GM18499 (cell line): ENCODE results near the gene ZFR.
"Not testable (repeated sequence)": the region's sequence is repeated elsewhere in the genome, so short reads cannot be mapped to it uniquely, and the experiment has no call there.

ENCODE experiments used
- ATAC-seq: cut with Tn5 transposase; IDR thresholded peaks from one replicate; pipeline ENCODE4 v1.9.1; 2021; ENCODE audit warnings: moderate number of reproducible peaks; ENCODE audit not compliant: insufficient read depth, unreplicated experiment

The ZFR gene

DNA sequence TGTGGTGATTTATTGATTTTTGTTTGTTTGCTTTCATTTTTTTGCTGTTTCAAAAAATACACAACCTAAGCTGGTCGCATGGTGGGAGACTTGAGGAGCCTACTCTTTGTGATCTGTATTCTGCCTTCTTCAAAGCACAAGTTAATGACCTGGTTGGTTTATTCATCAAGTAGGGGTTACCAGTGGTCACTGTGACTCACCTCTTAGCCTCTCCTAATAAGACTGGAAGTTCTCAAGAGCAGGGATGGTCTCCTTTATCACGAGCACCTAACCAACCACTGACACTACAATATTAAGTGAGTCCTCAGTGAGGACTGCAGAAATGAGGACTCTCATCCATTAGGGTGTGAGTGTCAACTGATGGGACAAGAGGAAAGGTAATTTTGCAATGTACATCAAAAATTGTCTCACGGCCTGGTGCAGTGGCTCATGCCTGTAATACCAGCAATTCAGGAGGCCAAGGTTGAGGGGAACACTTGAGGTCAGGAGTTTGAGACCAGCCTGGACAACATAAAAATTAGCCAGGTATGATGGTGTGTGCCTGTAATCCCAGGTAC lies 118.2 kb downstream of the ZFR start:
- ATAC-seq = no peak

DNA sequence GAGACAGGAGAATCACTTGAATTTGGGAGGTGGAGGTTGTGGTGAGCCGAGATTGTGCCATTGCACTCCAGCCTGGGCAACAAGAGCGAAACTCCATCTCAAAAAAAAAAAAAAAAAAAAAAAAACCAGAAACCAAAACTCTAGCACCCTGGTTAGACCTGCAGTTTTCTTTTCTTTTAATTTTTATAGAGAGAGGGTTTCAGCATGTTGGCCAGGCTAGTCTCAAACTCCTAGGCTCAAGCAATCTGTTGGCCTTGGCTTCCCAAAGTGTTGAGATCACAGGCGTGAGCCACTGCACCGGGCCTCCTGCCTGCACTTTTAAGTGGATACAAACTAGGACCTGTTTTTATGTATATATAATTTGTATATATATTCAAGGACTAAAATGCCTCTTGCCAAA lies 118.9 kb downstream of the ZFR start:
- ATAC-seq = no peak

DNA sequence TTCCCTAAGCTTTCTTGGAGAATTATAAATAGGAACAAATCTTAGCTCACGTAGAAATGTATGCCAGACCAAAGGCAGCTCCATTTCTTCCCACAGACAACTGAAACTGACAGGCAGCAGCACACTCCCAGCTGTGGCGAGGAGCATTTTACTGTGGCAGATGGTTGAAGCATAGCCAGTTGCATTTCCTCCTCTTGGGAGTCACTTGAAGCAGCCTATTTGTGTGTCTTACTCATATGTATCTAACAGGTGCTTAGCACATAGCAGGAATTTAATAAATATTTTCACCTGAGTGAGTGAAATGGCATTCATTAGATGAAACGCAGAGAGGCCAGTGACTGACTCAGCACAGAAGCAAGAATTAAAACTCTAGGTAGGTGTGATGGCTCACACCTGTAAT lies 119.5 kb downstream of the ZFR start:
- peak; percentile 62 for ATAC-seq

DNA sequence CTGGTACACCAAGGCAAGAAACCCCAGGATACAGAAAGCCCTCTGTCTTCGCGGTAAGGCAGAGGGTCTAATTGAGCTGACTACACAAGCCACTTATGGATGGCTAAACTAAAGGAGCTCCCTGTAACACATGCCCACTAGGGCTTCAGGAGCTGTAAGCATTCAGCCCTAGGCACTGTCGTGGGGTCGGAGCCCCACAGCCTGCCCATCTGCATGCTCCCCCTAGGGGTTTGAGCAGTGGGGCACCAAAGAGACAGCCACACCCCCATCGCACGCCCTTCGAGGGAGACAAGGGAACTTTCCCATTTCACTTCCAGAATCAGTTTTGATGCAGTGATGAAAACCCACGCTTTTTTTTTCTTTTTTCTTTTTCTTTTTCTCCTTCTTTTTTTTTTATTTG lies 120.8 kb downstream of the ZFR start:
- no peak for ATAC-seq

DNA sequence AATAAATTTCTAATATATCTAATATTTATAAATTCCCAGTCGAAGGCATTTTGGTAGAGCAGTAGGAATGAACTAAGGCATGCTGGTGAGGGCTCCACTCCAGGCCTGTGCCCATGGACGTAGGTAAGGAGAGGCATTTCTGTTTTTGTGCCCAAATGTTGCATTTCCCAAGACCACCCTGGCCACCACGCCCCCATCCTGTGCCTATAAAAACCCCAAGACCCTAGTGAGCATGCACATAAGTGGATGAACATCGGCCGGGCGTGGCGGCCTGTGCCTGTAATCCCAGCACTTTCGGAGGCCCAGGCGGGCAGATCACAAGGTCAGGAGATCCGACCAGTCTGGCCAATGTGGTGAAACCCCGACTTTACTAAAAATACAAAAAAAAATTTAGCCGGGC lies 121.7 kb downstream of the ZFR start:
- ATAC-seq = no peak

DNA sequence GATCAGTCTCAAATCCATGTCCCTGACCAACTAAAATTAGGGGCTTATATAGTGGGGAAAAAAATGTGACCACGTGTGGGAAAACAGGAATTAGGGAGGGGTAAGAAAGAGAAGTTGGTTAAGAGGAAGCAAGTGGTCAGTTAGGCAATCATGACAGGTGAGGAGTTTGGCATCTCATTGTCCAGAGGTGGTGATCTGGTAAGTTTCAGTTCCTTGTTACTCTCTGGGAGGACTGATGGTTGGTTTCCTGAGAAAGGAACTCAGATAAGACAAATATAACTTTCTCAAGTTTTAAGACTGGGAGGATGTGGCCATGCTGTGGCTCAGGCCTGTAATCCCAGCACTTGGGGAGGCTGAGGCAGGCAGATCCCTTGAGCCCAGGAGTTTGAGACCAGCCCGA lies 122.8 kb downstream of the ZFR start:
- not testable (repeated sequence) for ATAC-seq

DNA sequence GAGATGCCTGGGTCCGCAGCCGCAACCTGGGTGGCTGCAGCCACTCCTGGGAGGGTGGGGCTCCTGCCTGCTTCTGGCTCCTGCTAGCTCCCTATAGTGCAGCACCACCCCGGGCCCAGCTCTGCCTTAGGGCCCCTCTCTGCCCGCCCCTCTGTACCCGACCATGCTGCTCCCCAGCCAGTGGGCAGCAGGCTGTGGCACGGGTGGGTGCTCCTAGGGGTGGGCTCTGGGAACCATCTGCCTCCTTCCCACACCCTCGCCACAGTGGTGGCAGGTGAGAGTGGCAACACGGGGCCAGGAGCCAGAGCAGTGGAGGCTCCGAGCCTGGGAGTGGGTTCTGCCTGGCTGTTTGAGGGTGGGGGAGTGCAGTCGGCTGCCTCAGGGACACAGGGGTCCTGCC lies 124.0 kb downstream of the ZFR start:
- no peak for ATAC-seq

DNA sequence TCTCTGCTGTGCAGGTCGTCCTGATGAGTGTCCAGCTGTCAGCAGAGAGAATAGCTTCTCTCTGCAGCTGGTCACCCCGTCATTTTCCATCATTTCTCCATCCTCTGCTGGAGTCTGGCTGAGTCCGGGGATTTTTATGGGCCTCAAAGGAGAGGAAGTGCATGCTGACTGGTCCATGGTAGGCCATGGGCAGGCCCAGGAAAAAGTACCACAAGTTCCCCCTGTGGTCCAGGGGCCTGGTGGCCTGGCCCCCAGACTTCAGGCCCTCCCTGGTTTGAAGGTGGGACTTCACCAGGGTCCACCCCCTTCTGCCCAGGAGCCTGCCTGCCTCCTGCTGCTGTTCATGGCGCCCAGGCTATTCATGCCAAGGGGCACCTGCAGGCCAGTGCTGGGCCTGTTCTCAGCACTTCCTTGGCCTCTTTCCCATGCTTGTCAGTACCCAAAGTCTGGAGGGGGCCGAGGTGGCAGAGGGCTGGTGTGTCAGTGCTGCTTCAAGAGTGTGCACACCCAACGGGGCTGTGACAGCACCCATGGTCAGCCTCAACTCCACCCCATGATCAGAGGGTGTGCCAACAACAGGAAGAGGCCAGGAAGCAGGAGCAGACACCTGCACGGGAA lies 124.5 kb downstream of the ZFR start:
- no peak for ATAC-seq

DNA sequence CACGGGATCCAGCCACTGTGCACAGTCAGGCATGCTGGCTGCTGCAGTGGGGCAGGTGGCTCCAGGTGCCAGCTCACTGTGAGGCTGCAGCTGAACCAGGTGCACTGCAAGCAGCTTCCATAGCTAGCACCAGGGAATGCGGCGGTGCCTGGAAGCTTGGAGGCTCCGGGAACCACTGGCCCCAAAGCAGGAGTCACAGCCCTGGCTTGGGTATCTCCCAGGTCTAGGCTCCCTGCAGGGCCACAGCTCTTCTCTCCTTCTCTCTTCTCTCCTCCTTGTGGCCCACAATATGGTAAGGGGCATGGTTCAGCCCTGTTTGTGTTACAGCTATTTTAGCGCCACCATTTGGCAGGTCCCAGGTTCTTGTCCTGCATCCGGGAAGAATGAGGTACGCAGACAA lies 125.1 kb downstream of the ZFR start:
- ATAC-seq = no peak

DNA sequence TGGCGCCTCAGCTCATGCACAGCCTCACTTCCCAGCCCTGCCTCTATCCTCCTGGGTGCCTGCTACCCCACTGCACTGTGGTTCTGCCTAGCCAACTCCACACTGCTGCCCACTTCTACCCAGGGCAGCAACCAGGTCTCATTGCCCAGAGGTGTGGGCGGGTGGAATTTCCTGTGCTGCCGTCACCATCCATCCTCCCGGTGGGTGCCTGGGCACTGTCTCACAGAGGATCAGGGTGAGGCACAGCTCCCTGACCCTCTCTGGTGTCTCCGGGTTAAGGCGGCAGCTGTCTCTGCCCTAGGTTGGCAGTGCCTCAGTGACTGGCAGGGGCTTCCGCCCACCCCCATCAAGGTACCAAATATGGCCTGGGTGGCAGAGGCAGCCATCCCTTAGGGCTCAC lies 127.5 kb downstream of the ZFR start:
- no peak for ATAC-seq

DNA sequence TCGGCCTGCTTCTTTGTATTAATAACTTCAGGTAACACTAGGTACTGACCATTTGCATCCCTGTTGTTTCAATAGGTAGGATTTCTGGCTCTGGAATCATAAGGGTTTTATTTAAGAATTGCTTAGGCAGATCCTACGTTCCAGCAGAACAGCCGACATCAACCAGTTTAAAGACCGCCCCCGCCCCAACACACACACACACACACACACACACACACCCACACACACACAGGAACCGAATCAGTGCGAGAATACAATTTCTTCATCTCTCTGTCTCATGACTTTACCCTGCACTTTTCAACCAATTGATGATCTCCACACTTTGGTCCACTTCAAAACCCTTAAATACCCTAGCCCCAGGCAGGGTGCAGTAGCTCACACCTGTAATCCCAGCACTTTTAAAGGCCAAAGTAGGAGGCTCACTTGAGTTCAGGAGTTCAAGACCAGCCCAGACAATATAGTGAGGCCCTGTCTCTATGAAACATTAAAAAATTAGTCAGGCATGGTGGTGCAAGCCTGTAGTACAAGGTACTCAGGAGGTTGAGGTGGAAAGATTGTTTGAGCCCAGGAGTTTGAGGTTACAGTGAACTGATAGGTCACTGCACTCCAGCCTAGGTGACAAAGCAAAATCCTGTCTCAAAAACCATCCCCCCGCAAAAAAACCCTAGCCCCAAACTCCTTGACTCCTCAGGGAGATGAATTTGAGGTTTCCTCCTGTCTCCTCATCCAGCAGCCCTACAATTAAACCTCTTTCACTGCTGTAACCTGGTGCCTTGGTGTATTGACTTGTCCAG lies 129.1 kb downstream of the ZFR start:
- no peak for ATAC-seq

DNA sequence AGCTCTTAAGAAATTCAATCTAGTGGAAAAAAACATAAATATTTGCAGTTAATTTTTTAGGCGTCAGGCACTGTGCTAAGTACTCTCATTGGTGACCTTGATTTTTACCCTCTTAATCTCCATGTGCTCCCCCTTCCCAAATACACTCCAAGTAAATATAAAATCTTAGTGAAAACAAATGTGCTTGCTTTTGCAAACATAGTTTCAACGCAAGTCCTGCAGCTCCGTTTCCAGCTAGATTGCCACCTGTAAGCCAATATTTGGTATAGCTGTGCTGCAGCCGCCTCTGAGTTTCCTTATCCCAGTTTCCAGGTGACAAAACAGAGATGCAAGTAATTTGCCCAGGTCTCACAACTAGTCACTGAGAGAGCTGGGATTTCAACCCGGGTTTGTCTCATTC lies 129.9 kb downstream of the ZFR start:
- no peak for ATAC-seq

DNA sequence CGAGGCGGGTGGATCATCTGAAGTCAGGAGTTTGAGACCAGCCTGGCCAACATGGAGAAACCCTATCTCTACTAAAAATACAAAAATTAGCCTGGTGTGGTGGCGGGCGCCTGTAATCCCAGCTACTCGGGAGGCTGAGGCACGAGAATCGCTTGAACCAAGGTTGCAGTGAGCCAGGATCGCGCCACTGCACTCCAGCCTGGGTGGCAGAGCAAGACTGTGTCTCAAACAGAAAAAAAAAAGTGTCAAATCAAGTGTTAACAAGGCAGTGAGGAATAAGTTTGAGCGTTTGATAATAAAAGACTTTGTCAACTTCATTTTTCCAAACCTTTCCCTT lies 130.4 kb downstream of the ZFR start:
- not testable (repeated sequence) for ATAC-seq

DNA sequence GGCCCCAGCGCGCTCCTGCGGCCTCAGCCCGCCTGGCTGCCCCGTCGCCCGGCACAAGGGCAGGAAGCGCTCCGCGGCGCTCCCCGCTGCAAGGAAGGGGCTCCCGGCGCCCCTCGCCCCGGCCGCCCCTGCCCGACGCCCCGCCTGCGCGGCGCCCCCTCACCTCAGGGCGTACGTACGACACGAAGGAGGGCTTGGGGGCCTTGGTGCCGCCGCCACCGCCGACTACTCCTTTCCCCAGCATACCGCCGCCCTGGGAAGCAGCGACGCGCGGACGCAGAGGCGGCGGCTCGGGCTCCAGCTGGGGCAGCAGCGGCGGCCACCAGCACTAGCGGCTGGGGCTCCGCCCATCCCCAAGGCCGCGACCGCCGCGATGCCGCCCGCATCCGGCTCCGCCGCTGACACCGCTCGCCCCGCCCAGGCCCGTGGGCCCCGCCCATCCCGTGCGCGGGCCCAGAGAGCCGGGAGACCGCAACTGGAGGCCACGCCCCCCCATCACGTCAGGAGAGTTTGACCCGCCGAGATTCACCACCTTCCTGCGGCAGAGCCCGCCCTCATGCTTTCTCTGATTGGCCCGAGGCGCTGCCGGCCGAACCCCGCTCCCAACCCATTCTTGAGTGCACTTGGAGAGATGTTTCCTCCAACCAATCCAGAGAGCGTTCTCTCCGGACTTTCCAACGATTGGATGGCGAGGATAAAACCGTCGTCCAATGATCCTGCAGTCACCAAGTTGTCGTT lies 131.8 kb downstream of the ZFR start, which contains the start of gene MTMR12:
Gene MTMR12, minus strand, starts transcription at position 345 of the 738 bp plus-strand sequence. Its CDS starts 101 bp downstream, at position 244.
- peak; percentile 98 for ATAC-seq

DNA sequence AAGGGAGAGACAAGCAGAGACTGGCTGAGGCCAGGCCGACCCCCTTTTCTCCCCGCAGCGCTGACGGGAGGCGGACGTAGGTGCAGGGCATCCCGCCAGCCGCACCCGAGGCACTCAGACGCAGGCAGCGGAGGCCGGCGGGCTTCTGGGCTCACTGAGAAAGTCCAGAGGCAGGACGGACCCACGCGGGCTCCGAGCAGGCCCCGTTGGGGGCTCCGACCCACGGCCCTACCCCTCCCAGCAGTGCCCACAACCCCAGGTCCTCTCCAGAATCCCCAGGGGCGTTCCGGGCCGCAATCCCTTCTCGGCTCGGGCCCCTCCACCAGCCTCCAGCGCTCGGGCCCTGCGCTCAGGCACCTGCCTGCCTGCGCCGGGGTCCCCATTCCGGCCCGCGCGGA lies 132.3 kb downstream of the ZFR start:
- ATAC-seq = peak; percentile 9

DNA sequence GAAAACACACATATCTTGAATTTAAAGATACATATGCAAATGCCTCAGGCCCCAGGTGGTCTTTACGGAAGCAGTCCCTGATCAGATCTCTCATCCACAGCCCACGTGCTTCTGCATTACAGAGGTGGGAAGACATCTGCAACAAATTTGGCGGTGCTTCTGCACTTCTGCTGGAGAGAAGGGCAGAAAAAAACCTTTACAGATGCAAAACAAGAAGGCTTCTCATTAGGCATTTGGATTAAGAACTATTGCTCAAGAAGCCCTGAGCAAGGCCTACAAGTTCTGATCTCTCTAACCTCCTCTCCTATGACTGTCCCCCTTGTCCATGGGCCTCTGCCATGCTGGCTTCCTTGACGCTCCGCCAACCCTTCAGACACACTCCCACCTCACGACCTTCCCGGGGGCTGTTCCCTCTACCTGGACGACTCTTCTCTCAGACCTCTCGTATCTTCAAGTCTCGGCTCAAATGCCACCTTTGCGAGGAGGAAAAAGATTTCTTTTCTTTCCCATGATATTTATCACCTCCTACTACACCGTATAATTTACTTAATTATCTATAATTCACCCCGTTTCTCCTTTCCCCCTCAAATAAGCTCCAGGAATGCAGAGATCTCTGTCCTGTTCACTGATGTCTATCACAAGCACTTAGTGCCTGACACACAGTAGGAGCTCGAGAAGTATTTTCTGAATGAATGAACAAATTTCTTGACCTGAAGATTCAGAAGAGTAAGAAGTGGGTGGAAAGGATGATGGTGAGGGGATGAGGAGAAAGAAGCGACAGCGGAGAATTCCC lies 132.9 kb downstream of the ZFR start:
- ATAC-seq = no peak

DNA sequence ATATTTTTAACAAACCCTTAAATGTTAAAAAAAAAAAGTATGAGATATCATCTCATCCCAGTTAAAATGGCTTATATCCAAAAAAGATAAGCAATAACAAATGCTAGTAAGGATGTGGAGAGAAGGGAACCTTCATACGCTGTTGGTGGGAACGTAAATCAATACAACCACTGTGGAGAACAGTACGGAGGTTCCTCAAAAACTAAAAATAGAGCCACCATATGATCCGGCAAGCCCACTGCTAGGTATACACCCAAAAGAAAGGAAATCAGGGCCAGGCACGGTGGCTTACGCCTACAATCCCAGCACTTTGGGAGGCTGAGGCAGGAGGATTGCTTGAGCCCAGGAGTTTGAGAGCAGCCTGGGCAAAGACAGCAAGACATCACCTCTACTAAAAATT lies 134.8 kb downstream of the ZFR start:
- no peak for ATAC-seq

DNA sequence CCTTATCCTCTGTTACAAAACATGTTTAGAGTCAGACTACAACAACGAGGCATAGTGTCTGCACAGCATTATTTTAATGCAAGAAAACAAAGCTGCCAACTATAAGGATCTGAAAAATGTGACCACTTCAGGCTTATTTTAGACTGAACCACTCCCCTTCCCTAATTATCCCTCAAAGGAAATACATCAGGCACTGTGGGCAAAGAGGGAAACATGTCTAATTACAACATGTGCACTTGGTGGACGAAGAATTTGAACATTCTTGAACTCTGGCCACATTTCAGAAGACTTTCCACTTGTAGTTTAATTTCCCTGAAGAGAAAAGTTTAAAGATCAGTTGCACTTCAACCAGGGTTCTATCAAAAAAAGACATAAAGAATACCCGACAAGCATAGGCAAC lies 135.6 kb downstream of the ZFR start:
- no peak for ATAC-seq

DNA sequence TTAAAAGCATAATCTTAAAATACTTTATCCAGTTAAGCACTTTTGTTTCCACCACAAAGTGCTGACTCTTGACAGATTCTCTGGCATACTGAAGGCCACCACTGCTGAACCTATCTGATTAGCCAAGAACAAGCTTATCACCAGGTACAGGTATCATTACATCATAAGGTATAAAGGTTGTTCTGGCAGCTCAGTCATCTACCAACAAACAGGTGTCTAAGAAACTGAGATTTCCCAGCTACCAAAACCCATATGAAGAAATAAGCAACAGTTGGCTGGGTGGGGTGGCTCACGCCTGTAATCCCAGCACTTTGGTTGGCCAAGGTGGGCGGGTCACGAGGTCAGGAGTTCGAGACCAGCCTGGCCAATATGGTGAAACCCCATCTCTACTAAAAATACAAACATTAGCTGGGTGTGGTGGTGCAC lies 136.8 kb downstream of the ZFR start:
- ATAC-seq = no peak

DNA sequence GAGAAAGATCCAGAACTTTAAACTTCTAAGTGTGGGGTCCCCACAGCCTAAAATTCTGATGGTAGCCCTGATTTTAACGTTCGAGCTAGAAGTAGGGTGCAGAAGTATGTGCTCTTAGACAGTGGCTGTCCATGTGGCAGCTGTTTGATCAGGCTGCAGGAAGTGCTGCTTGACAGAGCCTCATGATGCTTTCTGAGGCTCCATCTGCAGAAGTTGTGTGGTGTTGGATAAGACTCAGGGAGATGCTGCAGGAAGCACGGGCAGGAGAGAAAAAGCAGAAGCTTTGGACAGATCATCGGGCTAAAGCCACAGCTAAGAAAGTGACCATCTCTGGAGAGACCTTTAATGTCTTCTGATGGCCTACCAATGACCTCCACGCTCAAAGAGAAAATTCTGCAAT lies 139.9 kb downstream of the ZFR start:
- ATAC-seq = no peak
